GM21447 (cell line): ENCODE measurements around the gene NOL6.
"Not testable (repeated sequence)": the region's sequence is repeated elsewhere in the genome, so short reads cannot be mapped to it uniquely, and the experiment has no call there.

Experiments used
- ATAC-seq: cut with Tn5 transposase; IDR thresholded peaks from one replicate; pipeline ENCODE4 v1.9.1; 2021; ENCODE audit not compliant: unreplicated experiment

Gene NOL6

DNA sequence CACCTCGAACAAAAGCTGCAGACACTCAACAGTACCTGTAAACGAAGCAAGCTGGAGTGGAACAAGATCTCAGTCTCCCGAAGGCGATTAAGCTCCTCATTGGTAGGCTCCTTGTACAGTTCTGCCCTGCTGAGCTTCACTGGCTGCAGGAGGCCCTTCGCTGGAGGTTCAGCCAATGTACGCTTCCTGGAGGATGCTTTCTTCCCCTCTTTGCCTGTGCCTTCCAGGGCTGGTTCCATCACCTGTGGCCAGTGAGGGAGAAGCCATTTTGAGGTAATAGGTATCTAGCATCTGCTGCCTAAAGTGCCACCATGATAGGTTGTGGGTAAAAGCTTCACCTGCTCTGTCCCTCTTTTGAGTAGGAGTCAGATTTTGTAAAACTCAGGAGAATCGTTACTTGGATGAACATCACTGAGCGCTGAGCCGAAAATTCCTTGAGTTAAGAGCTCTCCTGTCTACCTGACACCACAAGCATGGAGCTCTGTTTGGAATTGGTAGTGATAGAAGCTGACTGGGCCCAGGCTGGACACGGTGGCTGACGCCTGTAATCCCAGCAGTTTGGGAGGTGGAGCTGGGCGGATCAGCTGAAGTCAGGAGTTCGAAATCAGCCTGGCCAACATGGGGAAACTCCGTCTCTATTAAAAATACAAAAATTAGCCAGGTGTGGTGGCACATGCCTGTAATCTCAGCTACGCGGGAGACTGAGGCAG lies 1.4 kb downstream of the NOL6 start:
- no peak for ATAC-seq

GRCh38 chr9:33471361-33471760 lies 2.4 kb downstream of the NOL6 start:
- ATAC-seq = no peak

GRCh38 chr9:33469891-33470290 lies 3.8 kb downstream of the NOL6 start:
- ATAC-seq = no peak

DNA sequence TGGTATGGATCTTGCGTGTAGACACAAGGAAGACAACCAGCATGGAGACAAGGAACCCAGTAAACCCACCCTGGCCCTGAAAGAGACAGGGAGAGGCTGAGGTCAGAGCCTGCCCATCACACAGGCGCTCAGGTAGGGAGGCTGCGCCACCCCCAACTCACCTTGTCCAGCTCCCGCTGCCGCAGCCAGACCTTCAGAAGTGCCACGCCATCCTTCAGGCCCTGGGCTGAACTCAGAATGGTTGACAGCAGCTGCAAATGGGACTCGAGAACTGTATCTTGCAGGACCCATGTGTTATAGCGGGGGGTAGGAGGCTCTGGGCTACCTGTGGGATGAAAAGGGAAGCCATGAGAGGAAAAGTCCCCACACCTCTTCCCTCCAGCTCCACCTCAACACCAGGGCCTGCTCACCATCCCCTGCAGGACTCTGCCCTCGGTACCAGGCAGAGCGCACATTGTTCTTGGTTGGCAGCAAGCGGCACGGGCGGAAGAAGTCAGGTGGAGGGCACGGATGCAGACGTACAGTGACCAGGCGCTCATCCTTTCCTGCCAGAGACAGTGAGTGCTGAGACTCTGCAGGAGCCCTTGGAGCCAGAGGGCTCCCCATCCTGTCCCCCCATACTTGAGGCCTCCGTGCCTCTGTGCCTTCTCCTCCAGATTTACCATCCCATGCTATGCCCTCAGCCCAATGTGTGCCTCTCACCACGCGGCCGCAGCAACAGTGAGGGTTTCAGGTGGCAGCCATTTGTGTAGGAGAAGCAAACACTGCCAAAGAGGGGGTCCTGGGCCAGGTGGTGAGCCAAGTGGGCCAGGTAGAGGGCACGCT lies 4.7 kb downstream of the NOL6 start:
- no peak for ATAC-seq

DNA sequence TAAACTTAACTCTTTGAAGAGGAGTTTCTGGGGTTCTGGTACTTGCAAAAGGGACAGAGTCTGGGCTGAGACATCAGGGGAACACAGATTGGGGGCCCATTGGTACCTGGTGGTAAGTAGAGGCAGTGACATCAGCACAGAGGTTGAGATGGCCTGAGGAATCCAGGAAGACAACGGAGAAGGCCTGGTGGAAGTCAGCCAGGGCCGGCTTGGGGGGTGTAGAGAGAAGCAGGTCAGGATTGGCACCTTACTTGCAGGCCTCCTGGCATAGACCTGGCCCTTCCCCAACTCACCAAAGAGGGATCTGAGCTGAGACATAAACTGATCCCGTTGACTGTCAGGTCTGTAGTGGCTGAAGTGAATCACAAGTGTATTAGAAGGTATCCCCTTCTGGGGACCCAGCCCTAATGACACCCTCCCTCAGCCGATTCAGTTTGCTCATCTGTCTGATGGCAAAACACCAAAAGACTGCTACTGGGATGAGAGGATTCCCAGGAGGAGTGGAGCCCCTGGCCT lies 5.5 kb downstream of the NOL6 start:
- ATAC-seq = no peak

DNA sequence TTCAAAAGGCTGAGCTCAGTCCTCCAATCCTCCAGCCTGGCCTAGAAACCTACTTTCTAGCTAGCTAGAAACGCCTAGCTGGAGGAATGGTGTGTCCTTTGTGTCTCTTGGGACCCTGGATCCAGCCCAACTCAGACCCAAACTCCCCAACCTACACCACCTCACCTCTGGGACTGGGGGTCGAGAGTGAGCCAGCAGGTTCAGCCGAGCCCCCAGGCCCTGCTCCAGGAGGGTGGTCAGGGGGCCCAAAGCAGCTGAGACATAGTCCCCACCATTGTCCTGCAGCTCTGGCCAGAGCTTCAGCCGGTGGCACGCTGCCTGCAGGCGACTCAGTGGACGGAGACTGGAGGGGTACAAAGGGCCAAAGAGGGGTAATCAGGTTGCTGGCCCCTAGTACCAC lies 6.2 kb downstream of the NOL6 start:
- no peak for ATAC-seq

GRCh38 chr9:33466565-33467495 lies 6.9 kb downstream of the NOL6 start:
- no peak for ATAC-seq

- no peak for ATAC-seq
Measured at GRCh38 chr9:33465596-33466564, 7.8 kb downstream of the NOL6 start.

DNA sequence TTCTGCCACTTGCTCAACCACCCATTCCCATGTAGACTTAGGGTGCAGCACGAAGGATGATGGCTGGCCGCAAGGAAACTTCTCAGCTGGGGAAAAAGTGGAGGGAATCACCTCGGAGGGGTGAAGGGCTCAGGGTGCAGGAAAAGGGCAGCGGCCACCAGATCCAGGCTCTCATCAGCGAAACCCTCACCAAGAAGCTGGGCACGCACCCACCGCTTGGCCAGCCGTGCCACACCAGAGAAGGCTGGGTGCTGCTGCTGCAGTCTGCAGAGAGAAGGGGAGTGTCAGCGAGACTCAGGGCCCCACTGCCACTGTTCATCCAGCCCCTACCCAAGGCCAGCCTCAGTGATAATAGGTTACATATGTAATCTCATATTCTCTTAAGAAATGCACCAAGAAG lies 8.6 kb downstream of the NOL6 start:
- ATAC-seq = no peak

DNA sequence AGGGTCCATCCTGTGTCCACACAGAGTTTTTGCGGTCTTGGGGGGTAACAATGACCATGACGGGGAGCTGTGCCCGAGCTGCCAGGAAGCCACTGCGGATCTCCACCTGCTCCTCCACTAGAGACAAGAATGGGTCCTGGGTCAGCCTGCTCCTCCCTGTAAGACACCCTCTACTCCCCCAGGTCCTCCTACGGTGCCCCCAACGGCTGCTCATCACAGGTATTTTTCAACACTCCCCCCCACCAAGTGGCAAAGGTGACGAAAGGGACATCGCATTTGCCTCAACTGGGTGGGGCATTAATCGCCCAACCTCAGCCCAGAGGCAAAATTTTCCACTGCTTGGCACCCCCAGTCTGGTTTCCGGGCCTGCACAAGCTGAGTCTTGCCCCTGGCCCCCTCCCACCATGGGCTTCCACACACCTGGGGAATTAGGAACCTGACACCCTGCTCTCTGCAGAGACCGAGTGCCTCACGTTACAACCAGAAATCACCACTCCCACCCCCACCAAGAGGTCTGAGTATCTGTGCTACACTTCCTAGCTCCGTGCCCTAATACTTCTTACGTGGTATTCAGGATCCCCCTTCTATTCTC lies 9.6 kb downstream of the NOL6 start:
- ATAC-seq = no peak

DNA sequence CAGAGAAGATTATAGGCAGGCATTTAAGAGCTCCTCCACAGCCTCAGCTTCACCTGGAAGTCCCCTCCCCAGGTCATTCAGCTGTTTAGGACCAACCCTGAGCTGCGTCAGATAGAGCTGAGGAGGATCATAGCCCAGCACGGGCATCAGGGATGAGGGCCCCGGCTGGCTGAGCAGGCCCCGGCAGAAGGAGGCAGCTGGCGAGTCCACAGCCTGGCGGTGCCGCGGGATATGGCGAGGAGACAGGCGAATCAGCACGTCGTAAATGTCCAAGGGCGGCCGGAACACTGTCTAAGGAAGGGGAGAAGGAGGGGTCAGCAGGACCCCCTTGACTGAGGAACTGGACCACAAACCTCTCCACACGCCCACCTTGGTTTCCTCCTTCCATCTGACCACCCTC lies 10.6 kb downstream of the NOL6 start:
- no peak for ATAC-seq

- no peak for ATAC-seq
Measured at GRCh38 chr9:33461492-33461891, 12.2 kb downstream of the NOL6 start.

DNA sequence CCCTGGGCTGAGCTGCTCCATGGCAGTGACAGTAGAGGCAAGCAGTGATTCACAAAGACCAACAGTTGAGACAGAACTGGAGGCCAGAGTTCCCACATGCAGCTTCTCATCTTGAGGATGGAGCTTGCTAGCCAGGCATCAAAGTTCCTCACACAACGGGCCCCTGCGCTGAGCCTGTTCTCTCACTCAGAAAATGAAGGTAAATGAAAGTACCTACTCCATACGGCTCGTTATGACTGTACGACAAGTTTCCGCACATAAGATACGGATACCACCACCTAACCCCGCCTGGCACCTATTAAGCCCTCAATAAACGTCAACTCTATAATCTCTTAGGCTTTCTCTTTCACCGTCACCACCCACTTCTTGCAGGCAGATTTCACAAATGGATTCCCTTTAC lies 12.9 kb downstream of the NOL6 start:
- ATAC-seq = no peak

DNA sequence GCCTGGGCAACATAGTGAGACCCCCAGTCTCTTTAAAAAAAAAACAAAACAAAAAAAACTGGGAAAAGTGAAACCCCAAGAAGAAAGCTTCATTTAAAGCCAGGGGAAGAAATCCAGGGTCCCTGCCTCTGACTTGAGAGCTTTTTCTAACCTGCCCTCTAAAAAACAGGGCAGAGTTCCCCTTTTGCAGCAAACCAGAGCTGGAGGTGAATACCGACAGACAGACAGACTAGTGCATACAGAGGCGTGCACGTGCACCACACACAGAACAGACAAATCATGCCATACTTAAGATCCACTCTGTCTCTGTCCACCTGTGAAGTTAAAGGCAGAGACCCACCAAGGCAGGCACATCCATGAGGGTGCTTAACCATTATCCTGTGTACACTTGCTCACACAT lies 14.6 kb downstream of the NOL6 start:
- no peak for ATAC-seq

DNA sequence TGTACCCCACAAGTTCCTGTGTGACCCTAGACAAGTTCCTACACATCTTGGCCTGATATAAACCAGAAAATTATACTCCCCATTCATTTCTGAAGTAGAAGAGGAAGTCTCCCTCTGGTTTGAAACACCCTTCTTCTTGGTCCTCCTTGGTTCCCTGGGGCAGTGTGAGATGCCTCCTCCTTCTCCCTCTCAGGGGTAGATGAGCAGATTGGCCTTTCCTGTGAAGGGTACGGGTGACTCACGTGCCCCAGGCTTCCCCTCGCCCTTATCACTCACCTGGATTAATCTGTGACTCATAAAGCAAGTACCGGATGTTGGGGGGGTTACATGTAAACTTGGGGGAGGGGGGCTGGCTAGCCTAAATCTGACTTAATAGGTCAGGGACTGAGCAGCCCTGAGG lies 15.3 kb downstream of the NOL6 start:
- ATAC-seq = peak; percentile 39

DNA sequence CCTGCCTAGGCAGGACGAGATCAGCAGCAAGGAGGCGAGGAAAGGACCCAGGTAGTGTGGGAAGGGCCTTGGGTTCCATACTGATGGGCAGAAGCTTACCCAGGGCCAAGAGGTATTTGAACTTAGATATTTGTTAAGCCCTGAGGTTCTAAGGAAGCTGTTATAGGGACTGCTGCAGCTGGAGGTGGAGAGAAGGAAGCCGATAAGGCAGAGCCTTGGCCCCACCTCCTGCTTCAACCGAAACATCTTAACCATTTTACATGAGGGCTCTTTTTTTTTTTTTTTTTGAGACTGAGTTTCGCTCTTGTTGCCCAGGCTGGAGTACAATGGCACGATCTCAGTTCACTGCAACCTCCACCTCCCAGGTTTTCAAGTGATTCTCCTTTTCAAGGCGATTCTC lies 17.8 kb downstream of the NOL6 start:
- ATAC-seq = no peak

GRCh38 chr9:33455456-33455855 lies 18.3 kb downstream of the NOL6 start:
- not testable (repeated sequence) for ATAC-seq

DNA sequence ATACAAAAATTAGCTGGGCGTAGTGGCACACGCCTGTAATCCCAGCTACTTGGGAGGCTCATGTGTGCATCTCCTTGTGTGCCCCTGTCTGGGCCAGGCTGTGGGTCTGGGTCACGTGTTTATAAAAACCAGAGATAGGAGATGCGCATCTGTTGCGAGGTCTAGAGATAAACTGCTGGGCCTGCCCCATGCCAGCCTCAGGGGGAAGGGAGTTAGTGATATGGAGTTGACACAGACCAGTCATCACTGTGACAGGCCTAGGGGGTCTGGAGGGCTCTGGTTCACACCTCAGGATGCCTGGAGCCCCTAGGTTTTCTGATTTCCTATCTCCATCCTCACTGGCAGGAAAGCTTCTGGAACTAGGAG lies 19.1 kb downstream of the NOL6 start:
- ATAC-seq = not testable (repeated sequence)

- ATAC-seq = peak; percentile 53
Measured at GRCh38 chr9:33453999-33454660, 19.6 kb downstream of the NOL6 start.
